Osteoblast (primary cell): ENCODE measurements around the gene PGAM2. TPM values are rescaled to one million over a fixed set of nuclear protein-coding genes. Genes with fewer than 3 reads are reported as not detected.

ENCODE experiments used
- DNase-seq: peaks from one replicate; pipeline ENCODE4 v3.0.0; 2011; ENCODE audit warnings: low spot score, mixed read lengths; ENCODE audit not compliant: insufficient read length; ENCODE audit errors: missing footprints
- H2AFZ ChIP-seq: 2 replicates; pipeline ENCODE4 v1.6.0; 2011; ENCODE audit warnings: mild to moderate bottlenecking, low read length
- H3K27ac ChIP-seq: 2 replicates; pipeline ENCODE4 v1.5.1; 2011; ENCODE audit warnings: mild to moderate bottlenecking, low read depth, low read length, moderate library complexity
- H3K27me3 ChIP-seq: 2 replicates; pipeline ENCODE4 v1.6.0; 2012; ENCODE audit warnings: mild to moderate bottlenecking, control low read depth, inconsistent platforms, low read length, moderate library complexity; ENCODE audit not compliant: insufficient read depth
- H3K36me3 ChIP-seq: 2 replicates; pipeline ENCODE4 v1.5.1; 2011; ENCODE audit warnings: mild to moderate bottlenecking, low read length, control low read depth, moderate library complexity; ENCODE audit not compliant: insufficient read depth
- H3K4me1 ChIP-seq: 2 replicates; pipeline ENCODE4 v1.5.1; 2011; ENCODE audit warnings: mild to moderate bottlenecking, low read length, control low read depth, moderate library complexity; ENCODE audit not compliant: insufficient read depth
- H3K4me2 ChIP-seq: 2 replicates; pipeline ENCODE4 v1.6.0; 2011; ENCODE audit warnings: mild to moderate bottlenecking, low read length; ENCODE audit not compliant: insufficient read depth
- H3K4me3 ChIP-seq: fragments of 200-600 bp; sonication (generic); 3 replicates; pipeline ENCODE4 v1.5.1; 2012; ENCODE audit warnings: mild to moderate bottlenecking, low read length, inconsistent platforms; ENCODE audit not compliant: insufficient read depth
- H3K79me2 ChIP-seq: 2 replicates; pipeline ENCODE4 v1.6.0; 2012; ENCODE audit warnings: mild to moderate bottlenecking, low read length, control low read depth, inconsistent platforms; ENCODE audit not compliant: insufficient read depth
- H3K9me3 ChIP-seq: 2 replicates; pipeline ENCODE4 v1.5.1; 2011; ENCODE audit warnings: low read depth, low read length, control low read depth
- H4K20me1 ChIP-seq: 2 replicates; pipeline ENCODE4 v1.6.0; 2012; ENCODE audit warnings: mild to moderate bottlenecking, low read length, control low read depth; ENCODE audit not compliant: insufficient read depth
- CTCF ChIP-seq: IDR thresholded peaks from 2 replicates; pipeline ENCODE4 v1.5.1; 2011; ENCODE audit warnings: mild to moderate bottlenecking, low read depth, low read length, moderate library complexity; ENCODE audit errors: extremely low read depth
- total RNA-seq: library from RNA; depleted of rRNA; stranded (reverse); fragments of >200 nt; gene quantifications from 2 replicates; pipeline ENCODE4 v1.2.3, GENCODE V29; 2012

PGAM2 gene
- total RNA-seq, 1 donor: 0.36 TPM

GRCh38 chr7:44068054-44068453 is 2.7 kb upstream of the PGAM2 start:
- Histone ChIP-seq H4K20me1 (peaks cover 10% of the 10 kb centered on the region), H3K4me3 (no peak overlapping the region), H3K79me2 (no peaks in the 10 kb centered on the region), H3K36me3 (peaks cover under 1% of the 10 kb centered on the region), H2AFZ (no peak overlapping the region), H3K27me3 (no peaks in the 10 kb centered on the region), H3K4me2 (no peak overlapping the region), H3K9me3 (no peaks in the 10 kb centered on the region), H3K4me1 (peaks cover 15% of the 10 kb centered on the region), H3K27ac (no peak overlapping the region)
- TF ChIP-seq CTCF: no peak
- DNase-seq: peak; percentile 38

- H3K36me3 ChIP-seq: no peaks in the 10 kb centered on the region
- H2AFZ ChIP-seq: no peak overlapping the region
- no peak overlapping the region for H3K27ac ChIP-seq
- no peak overlapping the region for H3K4me2 ChIP-seq
- H3K27me3 ChIP-seq: no peaks in the 10 kb centered on the region
- peak; percentile 59 for DNase-seq
- H3K9me3 ChIP-seq: no peaks in the 10 kb centered on the region
- no peak for TF ChIP-seq CTCF
- no peak overlapping the region for H3K4me3 ChIP-seq
- peaks cover 15% of the 10 kb centered on the region for H4K20me1 ChIP-seq
- no peaks in the 10 kb centered on the region for H3K79me2 ChIP-seq
- peaks cover 12% of the 10 kb centered on the region for H3K4me1 ChIP-seq
Observed at GRCh38 chr7:44067064-44067951, 1.9 kb upstream of the PGAM2 start.

GRCh38 chr7:44066494-44067063 is 1.2 kb upstream of the PGAM2 start:
- Histone ChIP-seq H3K4me2 (no peak overlapping the region), H3K27ac (no peak overlapping the region), H3K4me1 (peaks cover 12% of the 10 kb centered on the region), H3K9me3 (no peaks in the 10 kb centered on the region), H4K20me1 (peaks cover 19% of the 10 kb centered on the region), H2AFZ (no peak overlapping the region), H3K4me3 (no peak overlapping the region), H3K27me3 (no peaks in the 10 kb centered on the region), H3K36me3 (peaks cover 5% of the 10 kb centered on the region), H3K79me2 (no peaks in the 10 kb centered on the region)
- no peak for TF ChIP-seq CTCF
- DNase-seq: peak; percentile 59

GRCh38 chr7:44066111-44066460 is 719 bp upstream of the PGAM2 start:
- no peak overlapping the region for H3K4me2 ChIP-seq
- H3K4me1 ChIP-seq: peaks cover 8% of the 10 kb centered on the region
- H3K27me3 ChIP-seq: no peaks in the 10 kb centered on the region
- TF ChIP-seq CTCF: no peak
- peaks cover 19% of the 10 kb centered on the region for H4K20me1 ChIP-seq
- DNase-seq: peak; percentile 63
- H3K79me2 ChIP-seq: no peaks in the 10 kb centered on the region
- H3K36me3 ChIP-seq: peaks cover 10% of the 10 kb centered on the region
- no peak overlapping the region for H3K4me3 ChIP-seq
- H2AFZ ChIP-seq: no peak overlapping the region
- no peaks in the 10 kb centered on the region for H3K9me3 ChIP-seq
- H3K27ac ChIP-seq: no peak overlapping the region
